ENCODE data around the gene TRAF3. TPM values are rescaled to one million over a fixed set of nuclear protein-coding genes. Genes with fewer than 3 reads are reported as not detected.

The TRAF3 gene
- total RNA-seq, 2 donors from 2014 or later = 20.8 to 26.0 TPM

DNA sequence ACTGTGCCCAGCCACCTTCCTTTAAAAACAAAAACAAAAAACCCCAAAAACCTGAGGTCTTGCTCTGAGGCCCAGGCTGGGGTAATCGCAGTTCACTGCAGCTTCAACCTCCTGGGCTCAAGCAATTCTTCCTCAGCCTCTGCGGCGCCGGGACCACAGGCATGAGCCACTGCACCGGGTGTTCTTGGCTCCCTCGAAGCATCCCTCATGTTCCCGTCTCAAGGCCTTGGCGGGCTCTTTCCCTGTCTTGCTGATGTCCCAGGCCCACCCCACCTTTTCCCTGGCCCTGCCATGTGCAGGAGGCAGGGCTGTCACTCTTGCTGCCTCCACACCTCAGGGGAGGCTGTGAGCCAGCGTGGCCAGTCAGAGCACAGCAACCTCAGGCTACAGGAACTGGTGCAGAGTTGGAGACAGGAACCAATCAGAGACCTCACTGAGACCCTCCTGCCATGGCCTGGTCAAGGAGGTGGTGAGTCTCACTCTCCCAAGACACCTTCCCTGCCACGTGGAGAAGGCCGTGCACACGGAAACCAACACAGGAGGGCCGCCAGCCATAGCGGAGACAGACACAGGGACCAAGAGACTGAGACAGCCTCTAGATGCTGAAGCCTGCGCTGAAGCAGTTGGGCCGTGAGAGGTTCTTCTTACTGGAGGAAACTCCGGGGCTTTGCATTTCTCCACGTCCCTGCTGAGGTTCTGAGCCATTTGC is 139.3 kb downstream of the TRAF3 start:
- intact Hi-C loops (cut with DNase I) = loop anchor here (5.0 kb wide), 2 partner anchors 139 to 219 kb away; partner anchors contain the start of gene TRAF3
- DNase-seq = no peak
- Histone ChIP-seq H3K27me3 (no peaks in the 10 kb centered on the region), H3K36me3 (no peaks in the 10 kb centered on the region), H3K4me3 (no peak overlapping the region), H3K9ac (ENCODE audit: low read depth in 2 of 2, low read length in 2 of 2) (no peak overlapping the region), H3K4me1 (no peaks in the 10 kb centered on the region), H3K9me3 (no peaks in the 10 kb centered on the region), H3K27ac (no peak overlapping the region)
- TF ChIP-seq, protein P1, sequence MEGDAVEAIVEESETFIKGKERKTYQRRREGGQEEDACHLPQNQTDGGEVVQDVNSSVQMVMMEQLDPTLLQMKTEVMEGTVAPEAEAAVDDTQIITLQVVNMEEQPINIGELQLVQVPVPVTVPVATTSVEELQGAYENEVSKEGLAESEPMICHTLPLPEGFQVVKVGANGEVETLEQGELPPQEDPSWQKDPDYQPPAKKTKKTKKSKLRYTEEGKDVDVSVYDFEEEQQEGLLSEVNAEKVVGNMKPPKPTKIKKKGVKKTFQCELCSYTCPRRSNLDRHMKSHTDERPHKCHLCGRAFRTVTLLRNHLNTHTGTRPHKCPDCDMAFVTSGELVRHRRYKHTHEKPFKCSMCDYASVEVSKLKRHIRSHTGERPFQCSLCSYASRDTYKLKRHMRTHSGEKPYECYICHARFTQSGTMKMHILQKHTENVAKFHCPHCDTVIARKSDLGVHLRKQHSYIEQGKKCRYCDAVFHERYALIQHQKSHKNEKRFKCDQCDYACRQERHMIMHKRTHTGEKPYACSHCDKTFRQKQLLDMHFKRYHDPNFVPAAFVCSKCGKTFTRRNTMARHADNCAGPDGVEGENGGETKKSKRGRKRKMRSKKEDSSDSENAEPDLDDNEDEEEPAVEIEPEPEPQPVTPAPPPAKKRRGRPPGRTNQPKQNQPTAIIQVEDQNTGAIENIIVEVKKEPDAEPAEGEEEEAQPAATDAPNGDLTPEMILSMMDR (IDR thresholded peaks at IDR 0.05) = no peak

DNA sequence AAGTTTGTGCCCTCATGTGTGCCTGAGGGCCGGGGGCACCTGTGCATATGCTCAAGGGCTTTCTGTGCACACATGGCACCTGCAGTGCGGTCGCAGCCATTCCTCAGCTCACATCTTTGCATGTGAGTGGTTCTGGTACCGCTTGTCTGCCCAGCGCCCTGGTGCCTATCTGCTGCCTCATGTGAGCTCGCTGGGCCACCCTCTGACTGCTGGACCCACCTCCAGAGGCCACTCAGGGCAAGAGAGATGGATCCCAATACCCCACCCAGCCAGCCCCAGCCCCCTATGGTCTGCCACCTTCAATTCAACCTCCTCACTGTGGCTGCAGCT is 139.8 kb downstream of the TRAF3 start:
- H3K4me3 ChIP-seq = no peak overlapping the region
- intact Hi-C loops (cut with DNase I) = loop anchor here (5.0 kb wide), 2 partner anchors 140 to 220 kb away; partner anchors contain the start of gene TRAF3
- no peaks in the 10 kb centered on the region for H3K4me1 ChIP-seq
- TF ChIP-seq, protein P1 (IDR thresholded peaks at IDR 0.05) = no peak
- no peaks in the 10 kb centered on the region for H3K36me3 ChIP-seq
- H3K27me3 ChIP-seq = no peaks in the 10 kb centered on the region
- DNase-seq = no peak
- H3K9ac ChIP-seq (ENCODE audit: low read depth in 2 of 2, low read length in 2 of 2) = no peak overlapping the region
- H3K27ac ChIP-seq = no peak overlapping the region
- no peaks in the 10 kb centered on the region for H3K9me3 ChIP-seq

DNA sequence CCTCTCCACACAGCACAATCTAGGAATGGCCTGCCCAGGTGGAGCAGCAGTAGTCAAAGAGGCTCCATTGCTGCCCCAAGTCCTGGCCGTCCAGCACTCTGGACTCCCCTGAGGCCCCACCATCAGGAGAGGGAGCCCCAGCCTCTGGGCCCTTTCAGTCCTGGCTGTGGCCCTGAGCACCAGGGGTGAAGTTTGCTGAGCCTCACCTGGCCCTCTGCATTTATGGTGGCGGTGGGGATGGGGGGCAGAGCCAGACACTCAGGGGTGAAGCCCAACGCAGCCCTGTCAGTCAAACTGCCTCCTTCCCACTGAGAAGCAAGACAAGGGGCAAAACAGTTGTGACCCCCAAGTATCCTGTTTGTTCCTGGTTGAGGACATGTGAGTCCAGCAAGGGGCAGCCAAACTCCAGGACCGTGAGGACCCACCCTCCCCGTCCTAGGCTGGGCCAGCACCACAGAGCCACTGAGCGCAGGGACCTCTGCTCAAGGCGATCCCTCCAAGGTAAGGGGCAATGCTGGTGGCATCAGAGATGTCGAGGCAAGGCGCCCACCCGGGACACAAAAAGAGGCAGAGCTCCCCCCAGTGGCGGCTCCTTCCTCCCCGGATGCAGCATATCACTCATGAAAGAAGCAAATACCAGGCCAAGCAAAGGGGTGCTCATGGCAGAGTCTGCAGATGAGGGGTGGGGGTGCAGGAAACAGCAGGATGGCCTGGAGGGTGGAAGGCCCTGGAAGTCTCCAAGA is 140.4 kb downstream of the TRAF3 start:
- peak overlapping the region in 1 of 2 donors; percentile 24 for H3K9ac ChIP-seq (ENCODE audit: low read depth in 2 of 2, low read length in 2 of 2)
- no peaks in the 10 kb centered on the region for H3K36me3 ChIP-seq
- DNase-seq = peak; percentile 77
- H3K27me3 ChIP-seq = no peaks in the 10 kb centered on the region
- H3K4me3 ChIP-seq = no peak overlapping the region
- H3K4me1 ChIP-seq = no peaks in the 10 kb centered on the region
- intact Hi-C loops (cut with DNase I) = loop anchor here (5.0 kb wide), 2 partner anchors 140 to 220 kb away; partner anchors contain the start of gene TRAF3
- TF ChIP-seq, protein P1 (IDR thresholded peaks at IDR 0.05) = peak; percentile 56
- no peaks in the 10 kb centered on the region for H3K9me3 ChIP-seq
- no peak overlapping the region for H3K27ac ChIP-seq

DNA sequence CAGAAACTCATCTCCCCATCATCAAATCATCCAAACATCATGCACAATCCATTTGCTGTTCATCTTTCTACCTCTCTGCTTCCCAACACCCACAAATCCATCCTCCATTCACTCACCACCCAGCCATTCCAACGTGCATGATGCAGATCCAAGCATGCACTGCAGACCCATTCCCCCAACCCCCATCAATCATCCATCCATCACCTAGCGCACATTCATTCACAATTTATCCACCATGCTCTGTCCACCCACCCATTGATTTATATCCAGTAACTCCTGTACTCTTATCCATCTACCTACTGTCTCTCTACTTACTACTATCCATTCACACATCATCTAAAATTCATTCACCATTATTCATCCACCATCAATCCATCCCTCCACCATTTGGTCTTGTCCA is 141.2 kb downstream of the TRAF3 start:
- Histone ChIP-seq H3K27me3 (no peaks in the 10 kb centered on the region), H3K4me3 (no peak overlapping the region), H3K9ac (ENCODE audit: low read depth in 2 of 2, low read length in 2 of 2) (no peak overlapping the region), H3K9me3 (no peaks in the 10 kb centered on the region), H3K27ac (no peak overlapping the region), H3K4me1 (no peaks in the 10 kb centered on the region), H3K36me3 (no peaks in the 10 kb centered on the region)
- TF ChIP-seq, protein P1 (IDR thresholded peaks at IDR 0.05) = no peak
- DNase-seq = no peak
- intact Hi-C loops (cut with DNase I) = loop anchor here (5.0 kb wide), 2 partner anchors 141 to 221 kb away; partner anchors contain the start of gene TRAF3

DNA sequence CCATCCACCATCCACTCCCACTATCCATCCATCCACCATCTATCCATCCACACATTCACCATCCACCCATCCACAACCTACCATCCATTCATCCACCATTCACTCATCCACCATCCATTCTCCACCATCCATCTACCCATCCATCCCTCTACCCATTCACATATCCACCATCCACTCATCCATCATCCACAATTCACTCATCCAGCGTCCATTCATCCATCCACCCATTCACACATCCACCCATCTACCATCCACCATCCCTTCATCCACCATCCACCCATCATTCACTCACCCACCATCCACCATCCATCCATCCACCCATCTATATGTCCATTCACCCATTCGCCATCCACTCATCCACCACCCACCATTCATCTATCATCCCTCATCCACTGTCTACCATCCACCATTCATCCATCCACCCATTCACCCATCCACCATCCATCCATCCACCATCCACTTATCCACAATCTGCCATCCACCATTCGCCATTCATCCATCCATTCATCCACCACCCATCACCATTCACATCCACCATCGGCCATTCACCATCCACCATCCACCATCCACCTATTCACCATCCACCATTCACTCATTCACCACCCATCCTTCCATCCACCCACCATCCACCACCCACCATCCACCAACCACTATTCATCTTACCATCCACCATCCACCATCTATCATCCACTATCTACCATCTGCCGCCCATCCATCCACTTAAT is 143.2 kb downstream of the TRAF3 start:
- Histone ChIP-seq H3K9ac (ENCODE audit: low read depth in 2 of 2, low read length in 2 of 2) (no peak overlapping the region), H3K27ac (no peak overlapping the region), H3K4me1 (no peaks in the 10 kb centered on the region), H3K36me3 (no peaks in the 10 kb centered on the region), H3K9me3 (no peaks in the 10 kb centered on the region), H3K27me3 (peaks cover 4% of the 10 kb centered on the region), H3K4me3 (no peak overlapping the region)
- TF ChIP-seq, protein P1 (IDR thresholded peaks at IDR 0.05) = no peak
- intact Hi-C loops (cut with DNase I) = no loop called here
- DNase-seq = no peak
